HL-60 (cell line): Measurements from ENCODE around the gene KLC4.

ENCODE experiments used
- DNase-seq, 2 experiments: peaks; one replicate each; pipeline ENCODE4 v3.0.0-alpha.2; 2010 to 2020; ENCODE audit warnings: low read depth in 1 of 2, low spot score in 1 of 2
- H3K27ac ChIP-seq: fragments of 250-450 bp; sonication (Bioruptor Pico); replicated peaks from 2 replicates; pipeline ENCODE4 v1.5.1; 2020; ENCODE audit warnings: mild to moderate bottlenecking, moderate library complexity
- H3K27me3 ChIP-seq: fragments of 250-450 bp; sonication (Bioruptor Pico); 2 replicates; pipeline ENCODE4 v1.5.1; 2021; ENCODE audit warnings: mild to moderate bottlenecking, moderate library complexity; ENCODE audit not compliant: insufficient read depth, poor library complexity, severe bottlenecking
- H3K4me3 ChIP-seq: replicated peaks from 2 replicates; pipeline ENCODE4 v1.5.1; 2011; ENCODE audit warnings: mild to moderate bottlenecking, control low read depth, low read length; ENCODE audit not compliant: insufficient read depth
- CTCF ChIP-seq: IDR thresholded peaks from one replicate; pipeline ENCODE4 v1.5.1; 2011; ENCODE audit warnings: low read length, control low read depth, inconsistent platforms; ENCODE audit not compliant: insufficient read depth
- GABPA ChIP-seq: IDR thresholded peaks from 2 replicates; pipeline ENCODE4 v1.6.1; 2012; ENCODE audit warnings: low read depth
- POLR2AphosphoS5 ChIP-seq: IDR thresholded peaks from 2 replicates; pipeline ENCODE4 v1.6.1; 2012; ENCODE audit warnings: low read depth
- REST ChIP-seq: IDR thresholded peaks from 2 replicates; pipeline ENCODE4 v1.6.1; 2012; ENCODE audit warnings: low read depth; ENCODE audit not compliant: insufficient replicate concordance
- SPI1 ChIP-seq: IDR thresholded peaks from 2 replicates; pipeline ENCODE4 v1.6.1; 2012; ENCODE audit warnings: low read depth, mild to moderate bottlenecking, borderline replicate concordance

Gene KLC4

DNA sequence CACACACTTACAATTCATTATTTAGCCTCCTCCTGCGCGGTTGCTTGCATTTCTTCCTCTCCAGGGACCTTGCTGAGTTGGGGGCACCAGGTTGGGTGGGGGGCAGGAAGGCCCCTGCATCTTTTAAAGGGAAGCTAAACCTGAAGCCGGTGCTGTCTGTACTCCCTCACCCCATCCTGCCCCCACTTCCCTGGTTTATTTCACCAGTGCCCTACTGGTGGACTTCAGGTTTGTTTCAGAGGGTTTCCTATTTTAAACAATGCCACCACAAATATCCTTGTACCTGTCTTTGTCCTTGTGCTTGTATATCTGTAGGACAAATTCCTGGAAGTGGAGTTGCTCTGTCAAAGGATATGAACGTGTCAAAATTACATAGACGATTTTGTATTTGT is 37.7 kb downstream of the KLC4 start:
- no peak overlapping the region for H3K27ac ChIP-seq
- TF ChIP-seq POLR2AphosphoS5 (no peak), GABPA (no peak), REST (no peak), CTCF (no peak), SPI1 (no peak)
- no peaks in the 10 kb centered on the region for H3K27me3 ChIP-seq
- no peak for DNase-seq
- H3K4me3 ChIP-seq, result no peak overlapping the region

DNA sequence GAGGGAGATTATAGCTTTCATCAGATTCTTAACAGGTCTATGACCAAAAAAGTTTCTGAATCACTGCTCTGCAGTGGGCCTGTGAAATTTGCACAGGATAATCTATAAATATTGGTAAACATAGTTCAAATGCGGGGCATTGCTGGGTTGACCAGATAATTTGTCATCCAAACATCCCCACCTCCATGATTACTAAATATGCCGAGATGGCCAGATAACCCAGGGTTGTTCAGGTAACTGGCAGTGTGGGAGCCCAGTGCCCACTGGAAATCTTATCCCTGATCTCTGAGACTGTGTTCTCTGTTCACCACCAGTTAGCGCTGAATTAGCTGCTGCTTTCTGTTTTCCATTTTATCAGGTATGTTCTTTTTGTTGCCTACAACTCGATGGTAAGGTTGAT is 38.1 kb downstream of the KLC4 start:
- H3K27me3 ChIP-seq, result no peaks in the 10 kb centered on the region
- no peak for DNase-seq
- no peak overlapping the region for H3K27ac ChIP-seq
- TF ChIP-seq CTCF, result no peak
- TF ChIP-seq SPI1, result no peak
- no peak for TF ChIP-seq POLR2AphosphoS5
- H3K4me3 ChIP-seq, result no peak overlapping the region

DNA sequence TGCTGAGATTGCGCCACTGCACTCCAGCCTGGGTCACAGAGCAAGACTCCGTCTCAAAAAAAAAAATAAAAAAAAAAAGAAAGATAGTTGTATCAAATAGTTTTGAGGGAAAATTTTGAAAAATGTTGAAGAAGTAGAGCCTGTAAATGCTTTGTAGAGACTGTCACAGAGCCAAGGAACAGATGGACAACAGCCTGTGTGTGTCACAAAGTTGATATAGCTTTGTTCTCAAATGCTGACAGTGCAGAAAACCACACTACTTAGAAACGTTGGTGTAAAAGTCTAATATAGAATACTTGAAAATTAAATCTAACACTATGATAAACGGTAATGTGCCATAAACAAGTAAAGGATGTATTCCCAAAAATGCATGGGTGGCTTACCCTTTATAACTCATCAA is 42.1 kb downstream of the KLC4 start:
- DNase-seq, result no peak
- no peaks in the 10 kb centered on the region for H3K27me3 ChIP-seq
- H3K4me3 ChIP-seq, result no peak overlapping the region
- TF ChIP-seq REST (no peak), POLR2AphosphoS5 (no peak), CTCF (no peak), SPI1 (no peak), GABPA (no peak)
- no peak overlapping the region for H3K27ac ChIP-seq

DNA sequence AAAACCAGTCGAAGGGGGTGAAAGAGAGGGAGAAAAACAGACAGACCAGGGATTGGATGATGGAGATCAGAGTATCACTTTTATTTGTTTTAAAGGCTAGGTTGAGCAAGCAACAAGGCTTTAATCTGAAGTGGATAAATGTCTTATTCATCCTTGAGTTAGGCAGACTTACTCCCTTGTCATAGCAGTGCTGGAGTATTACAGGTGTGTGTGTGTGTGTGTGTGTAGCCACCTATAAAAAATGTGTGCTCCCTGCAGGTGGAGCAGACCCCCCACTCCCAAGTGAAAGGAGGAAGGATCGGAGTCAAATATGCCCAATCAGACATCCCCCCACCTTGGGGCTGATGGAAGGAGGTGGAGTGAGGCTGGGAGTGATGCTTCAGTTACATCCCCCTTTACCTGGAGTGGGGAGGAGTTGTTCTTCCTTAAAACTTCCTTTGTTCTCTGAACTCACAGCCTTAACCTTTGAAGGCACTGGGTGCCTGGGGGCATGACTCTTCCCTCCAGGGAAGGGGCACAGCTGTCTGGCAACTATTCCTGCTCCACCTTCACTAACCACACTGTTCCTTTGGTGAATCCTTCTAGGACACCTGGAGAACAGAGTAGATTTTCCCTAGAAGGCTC is 43.9 kb downstream of the KLC4 start:
- TF ChIP-seq POLR2AphosphoS5 (no peak), CTCF (no peak), REST (no peak), GABPA (no peak), SPI1 (no peak)
- Histone ChIP-seq H3K27ac (no peak overlapping the region), H3K27me3 (no peaks in the 10 kb centered on the region), H3K4me3 (no peak overlapping the region)
- no peak for DNase-seq
